Panc1 (cell line): ENCODE data around the gene MAP3K2. TPM values are rescaled to one million over a fixed set of nuclear protein-coding genes. Genes with fewer than 3 reads are reported as not detected.

ENCODE experiments used
- ATAC-seq: fragments of 200-7000 bp; cut with Tn5 transposase; 2 replicates; pipeline ENCODE4 v1.9.1; 2020; ENCODE audit warnings: mild to moderate bottlenecking, moderate library complexity
- BruUV-seq: library from RNA; stranded (reverse); fragments of 400-500 nt; replicated peaks from 2 replicates; lab custom pipeline; 2021; lab: Mats Ljungman, UMichigan
- CTCF ChIA-PET: fragments of 300-600 bp; sonication (Branson Sonifier 250); formaldehyde crosslinking; loops from one replicate; lab custom pipeline; 2022; ENCODE audit warnings: antibody characterized with exemption; lab: Charles Lee
- POLR2A ChIA-PET: fragments of 300-600 bp; sonication (Branson Sonifier 250); formaldehyde crosslinking; loops from one replicate; lab custom pipeline; 2022; ENCODE audit warnings: antibody characterized with exemption; lab: Charles Lee
- DNase-seq: peaks from one replicate; pipeline ENCODE4 v3.0.0-alpha.2; 2010; ENCODE audit warnings: low read depth, low spot score
- H3K27ac ChIP-seq: 2 replicates; pipeline ENCODE4 v1.5.1; 2011; ENCODE audit warnings: mild to moderate bottlenecking, low read length, inconsistent platforms
- H3K27me3 ChIP-seq: fragments of 200-500 bp; sonication (Bioruptor generic); 2 replicates; pipeline ENCODE4 v1.6.0; 2014; ENCODE audit warnings: low read length, inconsistent platforms; ENCODE audit not compliant: control insufficient read depth, insufficient read depth
- H3K36me3 ChIP-seq: fragments of 200-500 bp; sonication (Bioruptor generic); 2 replicates; pipeline ENCODE4 v1.5.1; 2014; ENCODE audit warnings: inconsistent platforms, mild to moderate bottlenecking, low read length, moderate library complexity; ENCODE audit not compliant: control insufficient read depth, insufficient read depth
- H3K4me1 ChIP-seq: 2 replicates; pipeline ENCODE4 v1.5.1; 2011; ENCODE audit warnings: inconsistent platforms, mild to moderate bottlenecking, low read length, moderate library complexity; ENCODE audit not compliant: control insufficient read depth, insufficient read depth
- H3K4me3 ChIP-seq, 2 experiments: 2 replicates each; pipeline ENCODE4 v1.5.1; 2011 to 2012; ENCODE audit warnings: low read depth in 2 of 2, low read length in 2 of 2, mild to moderate bottlenecking in 2 of 2, inconsistent platforms in 1 of 2, moderate library complexity in 1 of 2
- H3K9me3 ChIP-seq: fragments of 200-500 bp; sonication (Bioruptor generic); 2 replicates; pipeline ENCODE4 v1.5.1; 2014; ENCODE audit warnings: low read depth, mild to moderate bottlenecking, inconsistent platforms, low read length, moderate library complexity; ENCODE audit not compliant: control insufficient read depth, insufficient read depth
- CTCF ChIP-seq: fragments of 450-650 bp; IDR thresholded peaks from 2 replicates; pipeline ENCODE4 v1.5.1; 2017; ENCODE audit warnings: mild to moderate bottlenecking
- POLR2AphosphoS5 ChIP-seq: IDR thresholded peaks from 2 replicates; pipeline ENCODE4 v1.6.1; 2012; ENCODE audit warnings: mild to moderate bottlenecking, low read depth, low read length, moderate library complexity
- SIN3A ChIP-seq: IDR thresholded peaks from 2 replicates; pipeline ENCODE4 v1.6.1; 2012; ENCODE audit warnings: low read depth, mild to moderate bottlenecking, low read length, moderate library complexity, borderline replicate concordance; ENCODE audit not compliant: insufficient read depth
- TCF7L2 ChIP-seq: IDR thresholded peaks from 2 replicates; pipeline ENCODE4 v1.6.1; 2011; ENCODE audit warnings: mild to moderate bottlenecking, low read depth, low read length, inconsistent platforms
- in situ Hi-C: cut with HindIII; loops from 2 replicates; pipeline ENCODE4 v1.10.0; 2016; ENCODE audit warnings: low sequenced_read_pairs, low pct_unique_long_range_greater_than_20kb
- intact Hi-C: fragments of 100-400 bp; cut with micrococcal nuclease; formaldehyde crosslinking; loops from one replicate; pipeline ENCODE4 v1.10.0; 2022; ENCODE audit not compliant: unreplicated experiment
- total RNA-seq: library from RNA; stranded (reverse); gene quantifications from one replicate; pipeline ENCODE4 v1.2.1, GENCODE V29; 2021; ENCODE audit not compliant: unreplicated experiment
- TF ChIP-seq, protein P1 (sequence below), 2 experiments: IDR thresholded peaks; 2 replicates each; pipeline ENCODE4 v1.6.1; 2011 to 2012; ENCODE audit warnings: low read depth in 2 of 2, control low read depth in 1 of 2, low read length in 1 of 2, mild to moderate bottlenecking in 1 of 2, moderate library complexity in 1 of 2; ENCODE audit not compliant: insufficient read depth in 1 of 2

The MAP3K2 gene
- total RNA-seq, 1 experiment from 2014 or later, result 70.6 TPM

DNA sequence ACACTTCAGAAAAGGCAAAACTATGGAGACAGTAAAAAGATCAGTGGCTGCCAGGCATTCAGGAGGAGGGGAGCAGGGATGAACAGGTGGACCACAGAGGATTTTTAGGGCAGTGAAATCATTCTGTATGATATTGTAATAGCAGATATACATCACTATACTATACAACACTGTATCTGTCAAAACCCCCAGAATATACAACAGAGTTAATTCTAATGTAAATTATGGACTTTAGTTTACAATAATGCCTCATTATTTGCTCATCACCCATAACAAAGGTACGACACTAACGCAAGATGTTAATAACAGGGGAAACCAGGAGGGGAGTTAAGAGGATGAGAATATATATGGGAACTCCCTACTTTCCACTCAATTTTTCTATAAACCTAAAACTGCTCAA, 28.8 kb downstream of the MAP3K2 start:
- ChIA-PET CTCF (no interaction called here), POLR2A (no interaction called here)
- no peak; the same call in 1 of the 2 replicates for ATAC-seq
- no peak for DNase-seq
- intact Hi-C loops, result no loop called here
- Histone ChIP-seq H3K27ac (no peak overlapping the region), H3K27me3 (no peaks in the 10 kb centered on the region), H3K9me3 (no peaks in the 10 kb centered on the region), H3K4me1 (peaks cover 28% of the 10 kb centered on the region; the same call in 1 of the 2 replicates), H3K36me3 (no peaks in the 10 kb centered on the region), H3K4me3 (no peak overlapping the region)
- TF ChIP-seq SIN3A (no peak), TCF7L2 (no peak), CTCF (no peak), POLR2AphosphoS5 (no peak)
- TF ChIP-seq, protein P1, sequence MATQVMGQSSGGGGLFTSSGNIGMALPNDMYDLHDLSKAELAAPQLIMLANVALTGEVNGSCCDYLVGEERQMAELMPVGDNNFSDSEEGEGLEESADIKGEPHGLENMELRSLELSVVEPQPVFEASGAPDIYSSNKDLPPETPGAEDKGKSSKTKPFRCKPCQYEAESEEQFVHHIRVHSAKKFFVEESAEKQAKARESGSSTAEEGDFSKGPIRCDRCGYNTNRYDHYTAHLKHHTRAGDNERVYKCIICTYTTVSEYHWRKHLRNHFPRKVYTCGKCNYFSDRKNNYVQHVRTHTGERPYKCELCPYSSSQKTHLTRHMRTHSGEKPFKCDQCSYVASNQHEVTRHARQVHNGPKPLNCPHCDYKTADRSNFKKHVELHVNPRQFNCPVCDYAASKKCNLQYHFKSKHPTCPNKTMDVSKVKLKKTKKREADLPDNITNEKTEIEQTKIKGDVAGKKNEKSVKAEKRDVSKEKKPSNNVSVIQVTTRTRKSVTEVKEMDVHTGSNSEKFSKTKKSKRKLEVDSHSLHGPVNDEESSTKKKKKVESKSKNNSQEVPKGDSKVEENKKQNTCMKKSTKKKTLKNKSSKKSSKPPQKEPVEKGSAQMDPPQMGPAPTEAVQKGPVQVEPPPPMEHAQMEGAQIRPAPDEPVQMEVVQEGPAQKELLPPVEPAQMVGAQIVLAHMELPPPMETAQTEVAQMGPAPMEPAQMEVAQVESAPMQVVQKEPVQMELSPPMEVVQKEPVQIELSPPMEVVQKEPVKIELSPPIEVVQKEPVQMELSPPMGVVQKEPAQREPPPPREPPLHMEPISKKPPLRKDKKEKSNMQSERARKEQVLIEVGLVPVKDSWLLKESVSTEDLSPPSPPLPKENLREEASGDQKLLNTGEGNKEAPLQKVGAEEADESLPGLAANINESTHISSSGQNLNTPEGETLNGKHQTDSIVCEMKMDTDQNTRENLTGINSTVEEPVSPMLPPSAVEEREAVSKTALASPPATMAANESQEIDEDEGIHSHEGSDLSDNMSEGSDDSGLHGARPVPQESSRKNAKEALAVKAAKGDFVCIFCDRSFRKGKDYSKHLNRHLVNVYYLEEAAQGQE (IDR thresholded peaks at IDR 0.05; ENCODE audit: insufficient read depth in 1 of 2, low read depth in 2 of 2, low read length in 1 of 2), result no peak
- in situ Hi-C loops, result no loop called here
- BruUV-seq, result no TSS peak

- Histone ChIP-seq H3K4me1 (peaks cover 22% of the 10 kb centered on the region; the same call in 1 of the 2 replicates), H3K9me3 (no peaks in the 10 kb centered on the region)
- intact Hi-C loops, result no loop called here
Observed at GRCh38 chr2:127358044-127358443, 29.7 kb downstream of the MAP3K2 start.

More at GRCh38 chr2:127358044-127358443, 29.7 kb downstream of the MAP3K2 start:
- ChIA-PET CTCF (no interaction called here), POLR2A (no interaction called here)
- Histone ChIP-seq H3K27me3 (no peaks in the 10 kb centered on the region), H3K4me3 (no peak overlapping the region), H3K36me3 (no peaks in the 10 kb centered on the region), H3K27ac (no peak overlapping the region)
- no peak for DNase-seq
- no peak for ATAC-seq
- TF ChIP-seq, protein P1 (IDR thresholded peaks at IDR 0.05; ENCODE audit: insufficient read depth in 1 of 2, low read depth in 2 of 2, low read length in 1 of 2), result no peak
- BruUV-seq, result no TSS peak
- in situ Hi-C loops, result no loop called here
